Fibroblast of mammary gland (primary cell): ENCODE results near the gene NAGS.

Source experiments
- DNase-seq: peaks from one replicate; pipeline ENCODE4 v3.0.0-alpha.2; 2010; ENCODE audit warnings: low read depth
- H3K4me3 ChIP-seq: 2 replicates; pipeline ENCODE4 v1.5.1; 2011; ENCODE audit warnings: low read depth, mild to moderate bottlenecking, low read length, moderate library complexity; ENCODE audit not compliant: control insufficient read depth
- CTCF ChIP-seq: conservative IDR thresholded peaks from 2 replicates; pipeline ENCODE4 v1.5.1; 2011; ENCODE audit warnings: low read depth, low read length, inconsistent platforms; ENCODE audit not compliant: control insufficient read depth, insufficient read depth

The NAGS gene

GRCh38 chr17:44022246-44022645 lies 17.8 kb downstream of the NAGS start:
- DNase-seq = no peak
- TF ChIP-seq CTCF = no peak
- H3K4me3 ChIP-seq = no peak overlapping the region

GRCh38 chr17:44023545-44024270 lies 19.3 kb downstream of the NAGS start:
- no peak overlapping the region for H3K4me3 ChIP-seq
- TF ChIP-seq CTCF = no peak
- DNase-seq = no peak

- DNase-seq = no peak
- H3K4me3 ChIP-seq = no peak overlapping the region
- TF ChIP-seq CTCF = no peak
These were observed 19.8 kb downstream of the NAGS start for GRCh38 chr17:44024271-44024663.

- H3K4me3 ChIP-seq = no peak overlapping the region
- no peak for TF ChIP-seq CTCF
- no peak for DNase-seq
These were observed 20.4 kb downstream of the NAGS start for GRCh38 chr17:44024853-44025252.

GRCh38 chr17:44029736-44030135 lies 25.3 kb downstream of the NAGS start:
- no peak for DNase-seq
- no peak for TF ChIP-seq CTCF
- no peak overlapping the region for H3K4me3 ChIP-seq

- no peak overlapping the region for H3K4me3 ChIP-seq
- no peak for TF ChIP-seq CTCF
- no peak for DNase-seq
These were observed 26.1 kb downstream of the NAGS start for GRCh38 chr17:44030482-44030881.
